Fibroblast of mammary gland (primary cell): Measurements from ENCODE around the gene PCNA.
"Not testable (repeated sequence)": the region's sequence is repeated elsewhere in the genome, so short reads cannot be mapped to it uniquely, and the experiment has no call there.

Experiments
- DNase-seq: peaks from one replicate; pipeline ENCODE4 v3.0.0-alpha.2; 2010; ENCODE audit warnings: low read depth
- H3K4me3 ChIP-seq: 2 replicates; pipeline ENCODE4 v1.5.1; 2011; ENCODE audit warnings: low read depth, mild to moderate bottlenecking, low read length, moderate library complexity; ENCODE audit not compliant: control insufficient read depth
- TF ChIP-seq, protein P1 (sequence below): conservative IDR thresholded peaks from 2 replicates; pipeline ENCODE4 v1.5.1; 2011; ENCODE audit warnings: low read depth, low read length, inconsistent platforms; ENCODE audit not compliant: control insufficient read depth, insufficient read depth

The PCNA gene

GRCh38 chr20:5100684-5101347 is 18.9 kb downstream of the PCNA start:
- no peak overlapping the region for H3K4me3 ChIP-seq
- DNase-seq = peak; percentile 69
- TF ChIP-seq, protein P1, sequence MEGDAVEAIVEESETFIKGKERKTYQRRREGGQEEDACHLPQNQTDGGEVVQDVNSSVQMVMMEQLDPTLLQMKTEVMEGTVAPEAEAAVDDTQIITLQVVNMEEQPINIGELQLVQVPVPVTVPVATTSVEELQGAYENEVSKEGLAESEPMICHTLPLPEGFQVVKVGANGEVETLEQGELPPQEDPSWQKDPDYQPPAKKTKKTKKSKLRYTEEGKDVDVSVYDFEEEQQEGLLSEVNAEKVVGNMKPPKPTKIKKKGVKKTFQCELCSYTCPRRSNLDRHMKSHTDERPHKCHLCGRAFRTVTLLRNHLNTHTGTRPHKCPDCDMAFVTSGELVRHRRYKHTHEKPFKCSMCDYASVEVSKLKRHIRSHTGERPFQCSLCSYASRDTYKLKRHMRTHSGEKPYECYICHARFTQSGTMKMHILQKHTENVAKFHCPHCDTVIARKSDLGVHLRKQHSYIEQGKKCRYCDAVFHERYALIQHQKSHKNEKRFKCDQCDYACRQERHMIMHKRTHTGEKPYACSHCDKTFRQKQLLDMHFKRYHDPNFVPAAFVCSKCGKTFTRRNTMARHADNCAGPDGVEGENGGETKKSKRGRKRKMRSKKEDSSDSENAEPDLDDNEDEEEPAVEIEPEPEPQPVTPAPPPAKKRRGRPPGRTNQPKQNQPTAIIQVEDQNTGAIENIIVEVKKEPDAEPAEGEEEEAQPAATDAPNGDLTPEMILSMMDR = peak; percentile 84

DNA sequence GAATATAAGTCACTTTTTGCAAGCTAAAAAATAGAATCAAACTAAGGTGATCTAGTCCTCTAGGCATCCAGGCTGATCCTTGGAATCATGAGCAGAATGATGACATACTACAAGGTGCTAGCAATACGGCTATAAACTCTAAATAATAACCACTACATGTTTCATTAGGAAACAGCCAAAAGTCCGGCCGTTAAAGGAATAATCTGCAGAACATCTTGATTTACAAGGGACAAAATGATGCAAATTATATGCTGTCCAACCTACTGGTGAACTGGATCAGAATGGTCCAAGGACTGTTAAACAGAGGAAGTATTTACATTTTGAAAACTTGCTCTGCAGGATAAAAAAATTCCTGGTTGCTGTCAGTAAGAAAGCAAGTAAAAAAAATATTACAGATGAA is 19.8 kb downstream of the PCNA start:
- not testable (repeated sequence) for DNase-seq, H3K4me3 ChIP-seq

GRCh38 chr20:5099009-5099408 is 20.7 kb downstream of the PCNA start:
- not testable (repeated sequence) for DNase-seq, H3K4me3 ChIP-seq

- no peak overlapping the region for H3K4me3 ChIP-seq
- no peak for DNase-seq
- TF ChIP-seq, protein P1 = no peak
These were observed 23.3 kb downstream of the PCNA start for GRCh38 chr20:5096463-5096862.

DNA sequence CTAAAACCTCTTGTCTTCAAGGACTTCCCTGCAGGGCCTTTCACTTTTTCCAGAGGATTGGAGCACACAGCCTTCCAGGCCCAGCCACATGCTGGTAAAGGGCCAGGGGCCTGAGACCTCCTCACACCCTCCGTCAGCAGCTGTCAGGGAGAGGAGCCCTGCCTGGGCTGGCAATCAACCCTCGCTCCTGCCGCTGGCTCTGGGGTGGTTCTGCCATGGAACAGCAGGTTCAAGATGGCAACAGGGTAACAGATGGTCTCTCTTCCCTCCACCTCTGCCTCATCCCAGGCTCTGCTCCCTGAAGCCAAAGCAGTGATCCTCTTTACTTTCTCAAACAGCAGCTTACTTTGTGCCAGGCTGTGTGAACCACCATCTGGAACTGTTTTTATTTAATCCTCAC is 23.8 kb downstream of the PCNA start:
- no peak for DNase-seq
- TF ChIP-seq, protein P1 = no peak
- H3K4me3 ChIP-seq = no peak overlapping the region

DNA sequence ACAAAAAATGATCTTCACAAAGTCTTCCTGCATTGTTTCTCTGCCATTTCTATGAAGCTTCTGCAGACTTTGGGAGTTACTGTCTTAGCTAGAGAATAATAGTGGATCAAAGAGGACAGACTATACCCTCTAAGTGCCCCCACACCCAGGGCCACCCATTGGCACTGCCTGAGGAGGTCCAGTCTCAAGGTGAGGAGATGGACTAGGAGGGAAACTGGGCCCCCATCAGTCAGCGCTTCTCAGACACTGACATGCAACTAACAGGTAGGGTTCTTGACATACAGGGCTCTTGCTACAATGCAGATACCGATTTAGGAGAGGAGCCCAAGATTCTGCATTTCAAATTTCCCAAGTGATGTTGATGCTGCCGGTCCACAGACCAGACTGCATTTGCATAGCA is 24.3 kb downstream of the PCNA start:
- no peak overlapping the region for H3K4me3 ChIP-seq
- DNase-seq = no peak
- TF ChIP-seq, protein P1 = no peak

- TF ChIP-seq, protein P1 = no peak
- DNase-seq = no peak
- H3K4me3 ChIP-seq = no peak overlapping the region
These were observed 26.9 kb downstream of the PCNA start for GRCh38 chr20:5092765-5093339.

DNA sequence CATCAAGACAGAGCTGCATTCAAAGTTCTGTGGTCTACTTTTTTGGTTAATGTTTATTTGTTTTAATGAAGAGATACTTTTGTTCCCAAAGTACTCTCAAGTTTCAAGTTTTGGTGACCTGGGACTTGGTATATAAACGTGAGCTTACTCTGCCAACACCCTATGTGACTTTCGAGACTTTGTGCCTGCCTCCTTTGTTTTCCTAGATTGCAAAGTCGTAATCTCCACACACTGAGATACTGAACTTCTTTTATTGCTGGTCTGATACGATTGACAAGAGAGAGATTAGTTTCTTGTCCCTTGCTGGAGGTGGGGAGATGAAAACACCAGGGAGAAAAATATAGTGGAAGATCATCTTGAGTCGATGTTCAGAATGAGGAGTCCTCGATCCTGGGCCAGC is 27.9 kb downstream of the PCNA start:
- TF ChIP-seq, protein P1 = no peak
- no peak overlapping the region for H3K4me3 ChIP-seq
- no peak for DNase-seq
